OCI-LY1 (cell line): ENCODE data around the gene TRAF5.

Experiments used
- EZH2 ChIP-seq: fragments of 200-600 bp; sonication (generic), shearing (Covaris generic); IDR thresholded peaks from 2 replicates; pipeline ENCODE4 v1.8.0; 2017; ENCODE audit warnings: borderline replicate concordance, mixed run types, mild to moderate bottlenecking, antibody characterized with exemption, low read length, moderate library complexity, mixed read lengths
- TF ChIP-seq, protein P1 (sequence below): fragments of 200-600 bp; sonication (generic), shearing (Covaris generic); IDR thresholded peaks from 2 replicates; pipeline ENCODE4 v1.5.1; 2017; ENCODE audit warnings: mild to moderate bottlenecking, antibody characterized with exemption, low read length, moderate library complexity, mixed read lengths

DNA sequence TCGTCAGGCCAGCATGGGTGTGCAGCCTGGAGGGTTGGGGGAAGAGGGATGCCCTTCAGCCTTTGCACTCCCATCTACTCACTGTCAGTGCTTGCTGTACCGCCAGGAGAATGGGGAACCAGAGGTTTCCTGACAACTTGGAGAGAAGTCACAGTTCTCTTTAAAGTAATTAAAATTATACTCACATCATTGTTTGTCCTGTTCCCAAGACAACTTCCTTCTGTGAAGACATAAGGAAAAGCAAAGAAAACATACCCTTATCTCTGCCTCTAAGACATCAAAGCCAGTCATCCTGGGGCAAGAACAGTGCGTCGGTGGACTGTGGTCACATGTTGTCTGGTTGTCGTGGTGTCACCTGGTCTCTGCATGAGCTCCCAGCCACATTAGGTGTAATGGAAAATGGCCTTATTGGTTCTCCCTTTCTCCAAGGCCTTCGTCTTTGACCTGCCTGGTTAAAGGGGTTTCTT, 17.6 kb downstream of the TRAF5 start:
- no peak for TF ChIP-seq EZH2
- TF ChIP-seq, protein P1, sequence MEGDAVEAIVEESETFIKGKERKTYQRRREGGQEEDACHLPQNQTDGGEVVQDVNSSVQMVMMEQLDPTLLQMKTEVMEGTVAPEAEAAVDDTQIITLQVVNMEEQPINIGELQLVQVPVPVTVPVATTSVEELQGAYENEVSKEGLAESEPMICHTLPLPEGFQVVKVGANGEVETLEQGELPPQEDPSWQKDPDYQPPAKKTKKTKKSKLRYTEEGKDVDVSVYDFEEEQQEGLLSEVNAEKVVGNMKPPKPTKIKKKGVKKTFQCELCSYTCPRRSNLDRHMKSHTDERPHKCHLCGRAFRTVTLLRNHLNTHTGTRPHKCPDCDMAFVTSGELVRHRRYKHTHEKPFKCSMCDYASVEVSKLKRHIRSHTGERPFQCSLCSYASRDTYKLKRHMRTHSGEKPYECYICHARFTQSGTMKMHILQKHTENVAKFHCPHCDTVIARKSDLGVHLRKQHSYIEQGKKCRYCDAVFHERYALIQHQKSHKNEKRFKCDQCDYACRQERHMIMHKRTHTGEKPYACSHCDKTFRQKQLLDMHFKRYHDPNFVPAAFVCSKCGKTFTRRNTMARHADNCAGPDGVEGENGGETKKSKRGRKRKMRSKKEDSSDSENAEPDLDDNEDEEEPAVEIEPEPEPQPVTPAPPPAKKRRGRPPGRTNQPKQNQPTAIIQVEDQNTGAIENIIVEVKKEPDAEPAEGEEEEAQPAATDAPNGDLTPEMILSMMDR, result no peak
